ENCODE data around the gene SRC.
A peak's percentile ranks its signal among the peaks of the same experiment; 100 is the strongest.

Gene SRC

GRCh38 chr20:37394543-37395409 is 48.8 kb downstream of the SRC start:
- DNase-seq (ENCODE audit: low spot score), result no peak
- FAIRE-seq, result no peak

GRCh38 chr20:37395410-37395797 is 49.5 kb downstream of the SRC start:
- no peak for DNase-seq (ENCODE audit: low spot score)
- no peak for FAIRE-seq

- FAIRE-seq (no peak), DNase-seq (ENCODE audit: low spot score) (no peak)
Measured at GRCh38 chr20:37395921-37396415, 50.0 kb downstream of the SRC start.

- FAIRE-seq, result no peak
- no peak for DNase-seq (ENCODE audit: low spot score)
Measured at GRCh38 chr20:37396416-37397075, 50.6 kb downstream of the SRC start.

GRCh38 chr20:37397076-37397953 is 51.4 kb downstream of the SRC start:
- FAIRE-seq, result no peak
- no peak for DNase-seq (ENCODE audit: low spot score)

GRCh38 chr20:37397954-37398749 is 52.2 kb downstream of the SRC start:
- FAIRE-seq, result no peak
- no peak for DNase-seq (ENCODE audit: low spot score)

- DNase-seq (ENCODE audit: low spot score) (no peak), FAIRE-seq (no peak)
Measured at GRCh38 chr20:37398750-37399621, 53.0 kb downstream of the SRC start.

- FAIRE-seq (no peak), DNase-seq (ENCODE audit: low spot score) (no peak)
Measured at GRCh38 chr20:37401282-37401929, 55.5 kb downstream of the SRC start.

GRCh38 chr20:37401930-37402675 is 56.2 kb downstream of the SRC start:
- DNase-seq (ENCODE audit: low spot score), result no peak
- no peak for FAIRE-seq

- DNase-seq (ENCODE audit: low spot score) (no peak), FAIRE-seq (no peak)
Measured at GRCh38 chr20:37403107-37404033, 57.4 kb downstream of the SRC start.

- no peak for FAIRE-seq
- no peak for DNase-seq (ENCODE audit: low spot score)
Measured at GRCh38 chr20:37404461-37404890, 58.5 kb downstream of the SRC start.

GRCh38 chr20:37405351-37405897 is 59.5 kb downstream of the SRC start:
- DNase-seq (ENCODE audit: low spot score) (no peak), FAIRE-seq (no peak)

- peak; percentile 94 for DNase-seq (ENCODE audit: low spot score)
- no peak for FAIRE-seq
Measured at GRCh38 chr20:37406010-37406998, 60.4 kb downstream of the SRC start.

GRCh38 chr20:37407019-37407566 is 61.2 kb downstream of the SRC start:
- no peak for DNase-seq (ENCODE audit: low spot score)
- FAIRE-seq, result no peak

GRCh38 chr20:37407573-37408002 is 61.6 kb downstream of the SRC start:
- FAIRE-seq, result no peak
- DNase-seq (ENCODE audit: low spot score), result no peak
